ENCODE results near the gene TMEM235.
"Not testable (repeated sequence)": the region's sequence is repeated elsewhere in the genome, so short reads cannot be mapped to it uniquely, and the experiment has no call there.

Gene TMEM235

DNA sequence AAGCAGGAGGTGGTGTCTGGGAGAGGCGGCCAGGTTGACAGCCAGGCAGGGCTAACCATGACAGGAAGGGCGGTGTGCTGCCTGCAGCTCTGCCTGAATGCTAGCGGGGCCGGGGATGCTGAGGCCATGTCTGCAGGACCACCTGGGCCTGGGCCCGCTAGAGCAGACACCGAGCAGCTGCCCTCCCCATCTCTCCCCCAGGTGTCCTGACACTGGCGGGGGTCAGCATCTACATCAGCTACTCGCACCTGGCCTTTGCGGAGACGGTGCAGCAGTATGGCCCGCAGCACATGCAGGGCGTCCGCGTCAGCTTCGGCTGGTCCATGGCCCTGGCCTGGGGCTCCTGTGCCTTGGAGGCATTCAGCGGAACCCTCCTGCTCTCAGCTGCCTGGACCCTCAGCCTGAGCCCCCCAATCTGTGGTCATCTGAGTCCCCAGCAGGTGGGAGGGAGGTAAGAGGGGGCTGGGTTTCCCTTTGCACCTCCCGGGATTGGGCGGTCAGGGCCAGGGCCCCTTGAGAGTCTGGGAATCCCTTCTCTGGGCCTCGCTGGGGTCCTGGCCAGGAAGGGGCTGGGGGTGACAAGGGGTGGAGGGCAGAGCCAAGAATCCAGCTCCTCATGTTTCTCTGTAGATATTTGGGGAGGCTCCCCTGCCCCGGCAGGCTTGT lies 7.5 kb downstream of the TMEM235 start:
- no peak for DNase-seq

DNA sequence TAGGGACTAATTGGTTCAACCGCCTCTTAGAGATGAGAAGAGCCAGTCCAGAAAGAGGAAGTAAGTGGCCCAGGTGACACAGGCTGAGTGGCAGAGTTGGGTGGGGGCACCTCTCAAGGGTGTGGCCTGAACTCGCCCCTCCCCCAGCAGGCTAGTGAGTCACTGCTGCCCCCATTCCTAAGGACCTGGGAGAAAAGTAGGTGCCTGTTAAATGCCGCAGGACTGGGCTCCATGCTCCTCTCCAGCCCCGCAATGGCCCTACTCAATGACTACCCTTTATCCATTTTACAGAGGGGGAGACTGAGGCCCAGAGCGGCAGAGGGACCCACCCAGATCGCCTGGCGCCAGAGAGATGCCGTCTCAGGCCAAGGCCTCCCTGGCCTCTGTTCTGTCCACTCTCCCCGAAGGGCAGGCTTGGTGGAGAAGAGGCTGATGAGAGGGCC lies 8.1 kb downstream of the TMEM235 start:
- DNase-seq = no peak

DNA sequence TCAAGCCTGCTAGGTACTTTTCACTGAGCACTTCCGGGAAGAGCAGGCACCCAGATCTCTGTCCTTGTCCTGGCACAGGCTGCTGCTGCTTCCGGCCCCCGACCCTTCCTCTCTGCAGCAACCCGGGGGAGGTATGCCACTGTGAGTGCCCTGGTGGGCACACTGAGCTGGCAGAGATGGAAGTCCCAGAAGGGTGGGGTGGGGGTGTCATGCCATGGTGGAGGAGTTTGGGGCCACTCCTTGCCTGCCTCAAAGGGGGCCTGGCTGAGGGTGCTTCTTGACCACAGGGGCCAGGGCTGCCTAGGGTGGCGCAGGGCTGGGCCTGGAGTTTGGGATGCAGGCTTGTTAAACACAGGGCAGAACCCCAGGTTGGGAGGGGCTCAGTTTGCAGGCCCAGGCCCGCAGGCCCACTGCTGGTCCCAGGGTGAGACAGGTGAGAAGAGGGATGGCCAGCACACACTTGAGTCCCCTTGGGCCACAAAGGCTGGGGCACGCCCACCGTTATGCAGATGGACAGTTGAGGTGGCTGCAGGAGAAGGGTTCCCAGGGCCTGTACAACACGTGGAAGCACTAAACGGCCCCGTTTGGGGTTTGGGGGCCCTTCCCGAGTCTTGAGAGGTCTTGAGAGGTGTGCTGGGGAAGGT lies 8.7 kb downstream of the TMEM235 start:
- no peak for DNase-seq

DNA sequence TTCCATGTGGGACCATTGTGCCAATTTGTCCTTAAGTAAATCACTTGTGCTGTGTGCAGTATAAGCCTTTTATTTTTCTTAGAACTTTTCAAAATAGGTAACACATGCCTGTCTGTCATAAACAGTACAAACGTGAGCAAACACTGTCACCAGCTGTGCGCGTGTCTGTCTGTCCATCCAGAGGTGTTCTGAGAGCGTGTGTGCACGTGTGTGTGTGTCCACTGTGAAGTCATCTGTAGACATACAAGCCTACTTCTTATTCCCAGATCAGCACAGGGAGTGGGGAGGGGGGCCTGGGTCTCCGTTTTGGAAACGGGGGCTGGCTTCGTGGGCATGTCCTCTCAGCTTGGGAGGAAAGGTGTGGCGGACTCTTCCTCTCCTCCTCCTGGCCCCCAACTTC lies 9.4 kb downstream of the TMEM235 start:
- no peak for DNase-seq

DNA sequence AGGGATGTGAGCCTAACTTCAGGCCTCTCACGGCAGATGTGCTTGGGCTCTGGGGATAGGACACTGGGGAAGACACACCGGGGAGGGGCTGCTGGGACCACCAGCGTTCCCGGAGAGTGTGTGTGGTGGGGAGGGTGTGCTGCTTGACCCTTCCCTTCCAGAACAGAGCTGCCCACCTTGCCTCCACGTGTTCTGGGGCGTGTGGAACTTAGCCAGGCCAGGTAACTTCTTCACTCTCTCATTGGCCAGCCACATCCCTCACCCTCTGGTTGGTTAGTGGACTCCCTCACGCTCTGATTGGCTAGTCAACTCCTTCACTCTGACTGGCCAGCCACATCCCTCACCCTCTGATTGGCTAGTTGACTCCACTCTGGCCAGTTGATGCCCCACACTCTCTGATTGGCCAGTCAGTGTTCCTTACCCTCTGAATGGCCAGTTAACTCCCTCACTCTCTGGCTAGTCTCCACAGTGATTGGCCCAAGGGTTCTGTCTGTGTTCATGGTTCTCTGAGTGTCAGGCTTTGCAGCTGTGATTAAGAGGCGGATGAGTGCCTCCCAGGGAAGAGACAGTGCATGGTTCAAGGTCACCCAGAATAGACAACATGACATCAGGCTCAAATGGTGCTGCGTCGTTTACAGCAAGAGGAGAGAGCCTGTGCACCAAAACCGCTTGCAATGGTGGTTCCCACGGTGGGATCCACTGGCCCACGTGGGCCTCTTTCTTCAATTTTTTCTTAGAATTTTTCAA lies 10.0 kb downstream of the TMEM235 start:
- DNase-seq = peak; percentile 38 to 52

DNA sequence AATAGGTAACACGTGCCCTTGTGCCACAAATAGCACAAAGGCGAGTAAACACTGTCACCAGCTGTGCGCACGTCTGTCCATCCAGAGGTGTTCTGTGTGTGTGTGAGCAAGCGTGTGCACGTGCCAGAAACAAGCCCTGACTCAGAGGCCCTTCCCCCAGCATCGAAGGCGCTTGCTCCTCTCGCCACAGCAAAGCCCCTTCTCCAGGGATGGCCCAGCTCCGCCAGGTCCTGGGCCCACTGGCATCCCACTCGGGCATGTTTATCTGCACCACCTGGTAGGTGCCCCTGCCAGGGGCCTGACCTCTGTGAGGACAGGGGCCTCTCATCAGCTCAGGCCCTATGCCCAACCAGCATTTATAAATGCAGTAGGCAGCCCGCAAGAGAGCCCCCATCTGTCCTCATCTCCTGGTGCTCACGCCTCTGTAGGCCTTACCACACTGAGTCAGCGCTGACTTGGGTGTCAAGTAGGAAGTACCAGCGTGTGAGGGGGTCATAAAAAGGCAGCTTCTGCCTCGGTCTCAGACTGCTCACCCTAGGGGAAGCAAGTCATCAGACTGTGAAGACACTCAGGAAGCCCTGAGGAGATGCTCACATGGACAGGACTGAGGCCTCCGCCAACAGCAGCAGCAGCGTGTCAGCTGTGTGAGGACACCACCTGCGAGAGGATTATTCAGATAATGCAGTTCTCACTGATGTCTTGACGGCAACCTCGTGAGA lies 10.8 kb downstream of the TMEM235 start:
- no peak for DNase-seq

DNA sequence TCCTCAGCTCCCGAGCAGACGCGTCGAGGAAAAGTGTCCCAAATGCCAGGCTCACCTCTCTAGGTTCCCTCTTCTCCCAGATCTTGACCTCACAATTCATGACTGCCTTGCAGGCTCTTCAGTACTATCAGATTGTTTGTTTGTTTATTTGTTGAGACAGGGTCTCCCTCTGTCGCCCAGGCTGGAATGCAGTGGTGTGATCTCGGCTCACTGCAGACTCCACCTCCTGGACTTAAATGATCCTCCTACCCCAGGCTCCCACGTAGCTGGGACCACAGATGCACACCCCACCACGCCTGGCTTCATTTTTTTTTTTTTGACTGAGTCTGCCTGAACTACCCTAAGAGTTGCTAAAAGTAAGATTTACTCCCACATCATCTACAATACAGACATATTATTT lies 15.9 kb downstream of the TMEM235 start:
- DNase-seq = no peak

DNA sequence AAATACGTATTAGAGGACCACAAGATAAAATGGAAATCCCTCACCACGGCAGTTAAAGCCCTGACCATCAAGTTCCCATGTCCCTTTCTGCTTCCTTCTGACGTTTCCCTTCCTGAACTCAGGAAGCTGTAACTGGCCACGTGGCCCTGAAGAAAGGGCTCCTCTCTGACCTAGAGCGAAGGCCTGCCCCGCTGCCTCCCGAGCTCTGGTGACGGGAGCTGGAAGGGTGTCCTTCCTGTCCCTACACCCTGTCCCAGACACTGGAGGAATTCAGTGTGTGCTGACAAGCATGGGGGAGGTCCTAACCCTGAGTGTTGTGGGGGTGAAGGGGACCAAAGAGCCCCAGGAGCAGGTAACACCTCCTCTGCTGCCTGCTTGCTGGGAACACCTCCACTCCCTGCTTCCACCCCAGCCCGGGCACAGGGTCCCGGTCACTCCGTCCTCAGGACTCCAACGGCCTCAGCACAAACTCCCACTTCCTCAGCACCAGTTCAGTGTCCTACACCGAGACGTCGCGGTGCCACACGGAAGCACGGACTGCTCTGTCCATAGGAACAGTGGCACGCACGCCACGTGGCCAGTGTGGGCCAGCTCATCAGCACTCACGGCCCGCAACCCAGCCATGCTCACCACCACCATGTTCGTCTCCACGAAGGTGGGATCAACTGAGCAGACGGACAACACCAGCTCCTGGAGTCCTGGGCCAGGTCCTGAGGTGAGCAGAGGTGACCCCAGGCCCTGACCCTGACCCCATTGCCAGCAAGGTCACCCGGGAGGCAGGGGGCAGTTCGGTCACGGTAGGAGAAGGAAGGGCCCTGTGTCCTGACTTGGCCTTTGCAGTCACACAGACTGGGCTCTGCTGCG lies 16.9 kb downstream of the TMEM235 start:
- DNase-seq = no peak

DNA sequence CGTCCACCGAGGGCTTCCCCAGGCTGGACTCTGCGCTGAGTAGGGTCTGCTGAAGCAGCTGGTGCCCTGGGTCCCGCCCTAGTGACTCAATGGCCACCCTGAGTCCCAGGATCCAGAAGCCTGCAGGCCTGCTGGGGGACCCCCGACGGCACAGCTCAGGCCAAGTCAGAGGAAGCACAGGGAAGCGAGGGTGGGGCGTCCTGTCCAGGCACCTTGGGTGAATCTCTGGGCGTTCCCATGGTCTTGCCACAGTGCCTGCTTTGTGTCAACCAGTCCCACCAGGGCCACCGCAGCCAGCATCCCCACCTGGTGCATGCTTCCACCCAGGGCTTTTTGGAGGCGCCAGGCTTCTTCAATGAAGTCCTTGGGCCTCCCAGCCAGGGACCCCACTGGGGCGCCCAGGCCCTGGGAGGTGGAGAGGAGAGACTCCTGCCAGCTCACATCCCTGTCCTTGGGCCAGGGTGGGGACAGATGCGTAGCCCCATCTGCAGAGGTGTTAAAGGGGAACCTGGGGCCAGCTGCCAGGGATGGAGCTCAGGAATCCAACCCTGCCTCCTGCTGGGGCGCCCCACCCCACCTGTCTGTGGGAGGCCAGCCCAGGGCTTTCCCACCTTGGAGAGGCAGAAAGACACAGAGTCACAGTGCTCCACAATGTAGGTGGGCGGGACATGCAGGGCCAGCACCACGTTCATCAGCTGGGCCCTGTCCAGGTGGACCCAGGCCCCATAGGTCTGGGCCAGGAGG lies 17.8 kb downstream of the TMEM235 start:
- no peak for DNase-seq

DNA sequence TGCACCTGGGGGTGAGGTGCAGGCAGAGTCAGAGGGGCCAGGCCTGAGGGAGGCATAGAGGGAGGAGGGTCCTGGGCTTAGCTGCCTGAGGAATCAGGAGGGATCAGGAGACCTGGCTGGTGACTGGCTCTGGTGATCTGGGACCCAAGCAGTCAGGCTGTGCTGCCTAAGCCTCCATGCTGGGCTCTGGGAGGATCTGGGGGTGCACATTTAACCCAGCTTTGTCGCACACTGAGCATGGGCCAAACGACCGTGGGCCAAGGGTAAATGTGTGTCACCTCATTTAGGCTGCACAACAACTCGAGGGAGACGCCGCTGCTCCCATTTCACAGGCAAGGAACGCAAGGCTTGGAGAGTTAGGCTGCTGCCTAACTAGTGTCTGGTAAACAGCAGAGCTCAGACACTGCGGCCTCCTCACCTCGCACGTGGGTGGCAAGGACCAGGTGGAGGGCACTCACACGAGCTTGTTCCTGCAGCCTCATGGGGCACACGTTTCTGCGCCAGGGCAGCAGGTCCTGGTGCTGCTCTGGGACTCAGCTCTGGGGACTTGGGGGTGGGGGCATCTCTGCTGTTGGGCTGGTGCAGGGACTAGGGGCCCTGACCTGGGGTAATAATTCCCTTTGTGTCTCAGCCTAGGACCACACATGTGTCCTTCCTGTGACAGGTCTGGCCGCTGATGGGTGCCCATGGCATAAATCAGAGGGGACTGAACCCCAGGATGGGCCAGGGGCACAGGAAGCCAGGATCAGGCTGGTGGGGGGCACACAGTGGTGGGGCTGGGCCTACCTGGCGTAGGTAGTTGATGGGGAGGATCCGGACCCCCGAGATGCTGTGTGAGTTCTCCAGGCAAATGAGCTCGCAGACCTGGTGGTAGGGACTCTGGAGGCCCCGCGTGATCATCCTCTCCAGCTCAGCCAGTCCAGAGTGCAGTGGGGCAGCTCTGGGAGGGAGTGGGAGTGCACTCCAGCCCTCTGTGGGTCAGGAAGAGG lies 18.7 kb downstream of the TMEM235 start:
- no peak for DNase-seq

DNA sequence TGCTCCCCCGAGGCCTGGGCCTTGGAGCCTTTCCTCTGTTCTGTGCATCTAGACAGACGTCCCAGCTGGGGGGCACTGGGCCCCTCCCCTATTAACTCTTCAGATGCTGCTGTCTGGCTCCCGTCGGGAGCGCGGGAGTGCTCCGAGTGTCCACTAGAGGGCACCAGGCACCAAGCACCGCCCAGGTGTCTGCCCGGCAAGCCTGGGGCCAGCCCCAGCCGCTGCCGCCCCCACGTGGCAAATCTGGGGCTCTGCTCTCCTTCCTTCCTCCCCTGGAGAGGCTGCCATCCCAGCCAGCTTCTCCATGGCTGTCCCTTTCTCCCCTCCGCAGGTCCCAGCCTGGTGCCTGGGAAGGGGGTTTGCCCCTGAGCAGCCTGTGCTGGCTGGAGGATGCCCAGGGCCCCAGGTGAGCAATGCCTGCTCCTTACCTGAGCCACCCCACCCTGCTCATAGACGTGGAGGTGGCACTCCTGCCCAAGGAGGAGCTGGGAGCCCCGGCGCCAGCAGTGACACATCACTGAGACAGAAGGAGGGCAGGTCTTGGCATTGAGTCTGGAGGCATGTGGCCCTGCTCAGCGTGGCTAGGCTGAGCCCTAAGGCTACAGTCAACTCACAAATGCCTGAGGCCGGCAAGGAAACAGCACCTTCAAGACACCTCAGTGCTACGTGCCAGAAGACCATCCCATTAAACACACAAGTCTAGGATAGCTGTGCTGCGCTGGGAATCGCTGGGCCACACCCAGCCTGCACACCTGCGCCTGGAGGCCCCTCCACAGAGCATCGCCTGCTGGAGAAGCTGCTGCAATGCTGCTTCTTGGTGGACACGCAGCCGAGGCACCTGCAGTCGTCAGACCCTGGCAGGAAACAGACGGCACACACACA lies 19.7 kb downstream of the TMEM235 start:
- DNase-seq = peak; percentile 66 to 83

DNA sequence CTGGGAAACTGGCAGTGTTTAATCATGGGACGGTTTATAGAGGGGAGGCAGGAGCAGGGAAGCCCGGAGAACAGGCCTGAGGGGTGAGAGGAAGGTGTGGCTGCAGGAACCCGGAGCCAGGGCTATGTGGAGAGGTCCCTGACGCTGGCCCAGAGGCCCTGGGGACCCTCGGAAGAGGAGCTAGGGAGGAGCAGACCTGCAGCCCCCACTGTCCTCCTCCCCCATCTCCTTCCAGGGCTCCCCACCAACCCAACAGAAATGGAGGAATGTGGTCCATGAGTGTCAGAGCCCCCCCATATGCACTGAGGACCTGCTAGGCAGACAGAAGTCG lies 20.3 kb downstream of the TMEM235 start:
- no peak for DNase-seq

DNA sequence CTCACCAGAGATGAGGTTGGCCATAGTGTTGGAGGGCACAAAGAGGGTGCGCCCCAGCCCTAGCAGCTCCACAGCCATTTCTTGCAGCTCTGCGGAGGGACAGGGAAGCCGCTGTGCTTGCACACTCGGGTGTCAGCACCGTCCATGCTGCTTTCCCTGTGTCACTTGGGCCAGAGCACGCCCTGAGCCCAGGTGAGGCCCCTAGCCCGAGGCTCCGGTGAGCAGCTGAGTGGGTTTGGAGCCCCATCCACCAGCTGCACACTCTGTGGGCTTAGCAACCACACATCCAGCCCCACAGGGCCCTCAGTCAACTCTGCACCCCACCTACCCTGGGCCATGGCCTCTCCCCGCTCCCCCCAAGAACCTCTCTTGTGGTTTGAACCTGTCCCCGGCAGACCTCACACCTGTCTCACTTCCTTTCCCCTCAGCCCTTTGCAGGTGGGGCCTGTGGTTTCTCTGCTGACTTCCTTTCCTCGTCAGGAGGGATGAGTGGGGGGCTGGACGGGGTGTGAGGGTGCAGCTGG lies 20.7 kb downstream of the TMEM235 start:
- no peak for DNase-seq

DNA sequence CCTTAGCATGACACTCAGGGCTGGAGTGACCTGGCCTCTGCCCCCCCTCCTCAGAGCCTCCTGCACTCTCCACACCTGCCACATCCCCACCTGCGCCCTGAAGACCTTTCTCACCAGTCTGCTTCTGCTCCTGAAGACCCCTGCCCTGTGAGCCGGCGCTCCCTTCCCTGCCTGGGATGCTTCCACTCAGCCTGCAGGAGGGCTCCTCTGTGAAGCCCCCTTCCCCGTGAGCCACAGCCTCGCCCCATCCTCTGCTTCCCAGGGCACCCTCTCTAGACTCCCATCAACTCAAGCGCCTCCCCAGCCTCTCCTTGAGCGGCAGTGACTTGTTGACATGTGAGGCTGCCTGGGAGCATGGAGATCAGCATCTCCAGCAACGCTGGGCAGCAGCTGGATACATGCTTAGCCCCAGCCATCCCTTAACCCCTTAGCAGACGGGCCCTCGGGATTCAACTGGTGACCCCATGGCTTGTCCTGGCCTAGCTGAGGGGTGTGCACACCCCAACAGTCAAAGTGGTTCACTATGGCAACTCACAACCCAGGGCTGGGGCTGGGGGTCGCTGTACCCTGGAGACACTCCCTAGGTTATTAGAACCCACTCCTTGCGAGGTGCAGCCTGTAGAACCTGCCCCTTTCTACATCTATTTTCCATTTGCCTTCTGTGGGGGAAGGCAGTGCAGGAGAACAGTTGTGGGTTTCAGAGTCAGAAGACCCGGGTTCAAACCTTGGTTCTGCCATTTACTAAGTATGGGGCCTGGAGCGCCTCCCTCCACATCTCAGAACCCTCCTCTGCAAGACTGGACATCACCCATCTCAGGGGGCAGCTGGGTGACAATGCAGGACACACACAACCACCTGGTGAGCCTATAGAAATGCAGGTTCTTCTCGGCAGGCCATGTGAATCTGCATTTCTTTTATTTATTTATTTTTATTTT lies 21.5 kb downstream of the TMEM235 start:
- no peak for DNase-seq

DNA sequence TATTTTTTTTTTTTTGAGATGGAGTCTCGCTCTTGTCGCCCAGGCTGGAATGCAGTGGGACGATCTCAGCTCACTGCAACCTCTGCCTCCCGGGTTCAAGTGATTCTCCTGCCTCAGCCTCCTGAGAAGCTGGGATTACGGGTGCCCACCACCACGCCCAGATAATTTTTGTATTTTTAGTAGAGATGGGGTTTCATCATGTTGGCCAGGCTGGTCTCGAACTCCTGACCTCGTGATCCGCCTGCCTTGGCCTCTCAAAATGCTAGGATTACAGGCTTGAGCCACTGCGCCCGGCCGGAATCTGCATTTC lies 22.2 kb downstream of the TMEM235 start:
- not testable (repeated sequence) for DNase-seq

DNA sequence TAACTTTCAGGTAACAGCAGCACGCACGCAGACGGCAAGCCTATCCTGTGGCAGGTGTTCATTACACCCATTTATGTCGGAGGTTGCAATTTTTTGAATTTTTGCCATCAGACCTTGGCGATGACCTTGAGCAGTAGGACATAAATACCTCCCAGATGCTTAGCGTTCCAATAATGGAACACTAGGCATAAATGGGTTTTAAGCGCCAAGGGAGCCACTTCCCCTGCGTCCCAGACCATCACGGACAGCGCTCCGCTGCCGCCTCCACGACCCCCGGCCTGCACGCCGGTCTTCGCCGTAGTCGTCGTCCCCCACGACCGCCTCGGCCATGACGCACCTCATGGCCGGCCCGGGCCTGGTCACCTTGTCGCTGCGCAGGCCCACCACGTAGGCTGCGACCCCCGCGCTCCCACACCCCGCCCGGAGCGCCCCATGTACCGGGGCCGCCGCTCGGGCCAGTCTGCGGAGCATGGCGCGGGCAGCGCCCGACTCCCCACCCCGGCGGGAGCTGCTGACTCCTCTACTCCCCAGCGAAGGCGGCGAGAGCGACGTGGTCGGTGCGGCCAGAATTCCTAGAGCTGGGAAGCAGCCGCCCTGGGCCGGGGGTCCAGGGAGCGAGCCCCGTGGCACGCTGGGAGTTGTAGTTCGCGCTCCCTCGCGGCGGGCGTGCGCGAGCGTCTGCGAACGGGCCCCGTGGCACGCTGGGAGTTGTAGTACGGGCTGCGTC lies 22.7 kb downstream of the TMEM235 start:
- peak; percentile 41 to 66 for DNase-seq

DNA sequence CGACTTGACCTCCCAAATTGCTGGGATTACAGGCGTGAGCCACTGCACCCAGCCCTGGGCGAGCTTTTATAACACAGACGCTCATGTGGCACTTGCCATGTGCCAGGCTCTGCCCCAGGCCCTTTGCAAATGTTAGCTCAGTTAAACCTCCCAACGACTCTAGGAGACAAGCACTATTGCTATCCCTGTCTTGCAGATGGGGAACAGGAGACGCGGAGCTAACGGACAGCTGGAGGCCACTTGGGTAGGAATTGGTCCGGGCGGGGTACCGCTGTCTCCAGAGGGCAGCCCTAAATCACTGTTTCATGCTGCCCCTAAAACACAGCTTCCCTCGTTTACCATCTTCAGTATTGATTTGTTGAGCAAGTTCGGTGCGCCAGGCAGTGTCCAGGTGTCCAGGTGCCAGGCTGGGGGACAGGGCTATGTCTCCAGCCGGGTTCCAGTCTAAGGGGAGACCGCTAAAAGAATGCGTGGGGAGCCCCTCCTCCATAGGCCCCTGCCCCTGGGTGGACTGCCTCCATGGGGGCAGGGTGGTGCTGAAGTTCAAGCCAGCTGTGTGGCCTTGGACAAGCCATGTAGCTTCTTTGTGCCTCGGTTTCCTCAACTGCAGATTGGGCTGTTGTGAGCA lies 23.7 kb downstream of the TMEM235 start:
- no peak for DNase-seq
